Neutrophil (primary cell): ENCODE measurements around the gene TMEM59L.
"Not testable (repeated sequence)": the region's sequence is repeated elsewhere in the genome, so short reads cannot be mapped to it uniquely, and the experiment has no call there.

Source experiments
- H3K27ac ChIP-seq: fragments of 200-600 bp; sonication (generic); 2 replicates; pipeline ENCODE4 v1.5.1; 2016; ENCODE audit warnings: mild to moderate bottlenecking, moderate library complexity
- H3K27me3 ChIP-seq: fragments of 200-600 bp; sonication (generic); 2 replicates; pipeline ENCODE4 v1.6.0; 2016; ENCODE audit warnings: mild to moderate bottlenecking
- H3K36me3 ChIP-seq: fragments of 200-600 bp; sonication (generic); 2 replicates; pipeline ENCODE4 v1.5.1; 2017
- H3K4me1 ChIP-seq, 2 experiments: fragments of 200-600 bp in 1 of 2; sonication (generic) in 1 of 2; 1 replicate in 1 of 2; 2 replicates in 1 of 2; pipeline versions ENCODE4 v1.5.1 to v1.6.1; 2013 to 2016; ENCODE audit warnings: low read depth in 1 of 2, low read length in 1 of 2, mild to moderate bottlenecking in 1 of 2, moderate library complexity in 1 of 2; ENCODE audit not compliant: control insufficient read depth in 1 of 2, insufficient read depth in 1 of 2
- H3K4me3 ChIP-seq, 2 experiments: fragments of 200-600 bp in 1 of 2; sonication (generic) in 1 of 2; 1 replicate in 1 of 2; 2 replicates in 1 of 2; pipeline ENCODE4 v1.5.1; 2013 to 2016; ENCODE audit warnings: low read depth in 1 of 2, low read length in 1 of 2, mild to moderate bottlenecking in 1 of 2, moderate library complexity in 1 of 2
- H3K9me3 ChIP-seq: fragments of 200-600 bp; sonication (generic); 2 replicates; pipeline ENCODE4 v1.5.1; 2016
- CTCF ChIP-seq: fragments of 200-600 bp; sonication (generic); IDR thresholded peaks from 2 replicates; pipeline ENCODE4 v1.5.1; 2016; ENCODE audit warnings: antibody characterized with exemption

The TMEM59L gene

GRCh38 chr19:18595475-18595874, 17.2 kb upstream of the TMEM59L start:
- Histone ChIP-seq H3K27me3 (peaks cover 77% of the 10 kb centered on the region), H3K9me3 (no peaks in the 10 kb centered on the region), H3K36me3 (no peaks in the 10 kb centered on the region), H3K27ac (no peak overlapping the region), H3K4me3 (no peak overlapping the region), H3K4me1 (peaks cover 15 to 22% of the 10 kb centered on the region in 2 experiments)
- no peak for TF ChIP-seq CTCF

- no peak for TF ChIP-seq CTCF
- no peak overlapping the region for H3K27ac ChIP-seq
- no peaks in the 10 kb centered on the region for H3K36me3 ChIP-seq
- H3K4me1 ChIP-seq: peaks cover 13 to 22% of the 10 kb centered on the region in 2 experiments
- H3K4me3 ChIP-seq: no peak overlapping the region
- no peaks in the 10 kb centered on the region for H3K9me3 ChIP-seq
- H3K27me3 ChIP-seq: peaks cover 89% of the 10 kb centered on the region
These were observed 15.9 kb upstream of the TMEM59L start for GRCh38 chr19:18596752-18597157.

- H3K9me3 ChIP-seq: no peaks in the 10 kb centered on the region
- TF ChIP-seq CTCF: no peak
- H3K4me1 ChIP-seq: peaks cover 13 to 22% of the 10 kb centered on the region in 2 experiments
- no peaks in the 10 kb centered on the region for H3K36me3 ChIP-seq
- H3K27me3 ChIP-seq: peaks cover 98% of the 10 kb centered on the region
- H3K27ac ChIP-seq: no peak overlapping the region
- H3K4me3 ChIP-seq: no peak overlapping the region
These were observed 14.6 kb upstream of the TMEM59L start for GRCh38 chr19:18597809-18598660.

GRCh38 chr19:18599485-18599884, 13.2 kb upstream of the TMEM59L start:
- Histone ChIP-seq H3K4me3 (no peak overlapping the region), H3K4me1 (peaks cover 10 to 14% of the 10 kb centered on the region in 2 experiments), H3K36me3 (no peaks in the 10 kb centered on the region), H3K27ac (no peak overlapping the region), H3K9me3 (no peaks in the 10 kb centered on the region), H3K27me3 (peaks cover 98% of the 10 kb centered on the region)
- TF ChIP-seq CTCF: no peak

GRCh38 chr19:18600692-18601397, 11.8 kb upstream of the TMEM59L start:
- H3K27ac ChIP-seq, H3K4me1 ChIP-seq, H3K36me3 ChIP-seq, H3K9me3 ChIP-seq, H3K4me3 ChIP-seq: not testable (repeated sequence)
- peaks cover 98% of the 10 kb centered on the region for H3K27me3 ChIP-seq

- peaks cover 2 to 3% of the 10 kb centered on the region in 2 experiments for H3K4me1 ChIP-seq
- no peaks in the 10 kb centered on the region for H3K9me3 ChIP-seq
- peaks cover 96% of the 10 kb centered on the region for H3K27me3 ChIP-seq
- H3K27ac ChIP-seq: no peak overlapping the region
- no peaks in the 10 kb centered on the region for H3K36me3 ChIP-seq
- H3K4me3 ChIP-seq: no peak overlapping the region
- no peak for TF ChIP-seq CTCF
These were observed 10.8 kb upstream of the TMEM59L start for GRCh38 chr19:18601875-18602274.
